ENCODE measurements around the gene EPN3.

DNA sequence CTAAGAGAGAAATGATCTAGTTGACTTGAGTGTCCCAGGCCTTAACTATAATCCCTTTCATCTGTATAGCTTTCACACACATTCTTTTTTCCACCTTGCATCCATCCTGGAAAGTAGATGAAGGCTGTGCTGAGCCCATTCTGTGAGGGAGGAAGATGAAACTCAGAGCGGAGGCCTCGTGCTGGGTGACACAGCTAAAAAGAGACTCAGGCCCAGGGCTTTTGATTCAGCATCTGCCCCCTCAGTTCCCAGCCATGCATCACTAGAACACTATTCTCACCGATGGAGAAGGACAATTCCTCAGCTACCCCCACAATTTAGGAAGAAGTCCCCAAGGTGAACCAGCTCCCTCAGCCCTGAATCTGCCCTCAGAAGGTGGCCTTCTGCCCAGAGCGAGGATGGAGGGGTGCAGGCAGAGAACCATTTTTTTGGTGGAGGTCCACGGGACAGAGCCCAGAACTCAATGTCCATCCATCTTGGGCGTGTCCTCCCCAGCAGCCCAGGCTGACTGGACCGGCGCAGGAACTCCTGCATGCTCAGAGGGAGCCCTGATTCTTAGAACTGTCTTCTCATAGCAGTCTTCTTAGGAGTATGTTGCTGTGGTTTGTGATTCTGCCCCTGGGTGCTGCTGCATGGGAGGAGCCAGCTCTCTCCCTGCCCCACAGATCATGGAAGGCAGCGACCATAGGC lies 30.1 kb upstream of the EPN3 start:
- TF ChIP-seq, protein P1, sequence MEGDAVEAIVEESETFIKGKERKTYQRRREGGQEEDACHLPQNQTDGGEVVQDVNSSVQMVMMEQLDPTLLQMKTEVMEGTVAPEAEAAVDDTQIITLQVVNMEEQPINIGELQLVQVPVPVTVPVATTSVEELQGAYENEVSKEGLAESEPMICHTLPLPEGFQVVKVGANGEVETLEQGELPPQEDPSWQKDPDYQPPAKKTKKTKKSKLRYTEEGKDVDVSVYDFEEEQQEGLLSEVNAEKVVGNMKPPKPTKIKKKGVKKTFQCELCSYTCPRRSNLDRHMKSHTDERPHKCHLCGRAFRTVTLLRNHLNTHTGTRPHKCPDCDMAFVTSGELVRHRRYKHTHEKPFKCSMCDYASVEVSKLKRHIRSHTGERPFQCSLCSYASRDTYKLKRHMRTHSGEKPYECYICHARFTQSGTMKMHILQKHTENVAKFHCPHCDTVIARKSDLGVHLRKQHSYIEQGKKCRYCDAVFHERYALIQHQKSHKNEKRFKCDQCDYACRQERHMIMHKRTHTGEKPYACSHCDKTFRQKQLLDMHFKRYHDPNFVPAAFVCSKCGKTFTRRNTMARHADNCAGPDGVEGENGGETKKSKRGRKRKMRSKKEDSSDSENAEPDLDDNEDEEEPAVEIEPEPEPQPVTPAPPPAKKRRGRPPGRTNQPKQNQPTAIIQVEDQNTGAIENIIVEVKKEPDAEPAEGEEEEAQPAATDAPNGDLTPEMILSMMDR (conservative IDR thresholded peaks at IDR 0.05; ENCODE audit: low read depth in 2 of 2), result no peak
- TF ChIP-seq EZH2 (IDR thresholded peaks at IDR 0.05; ENCODE audit: low read depth, unreplicated experiment) (no peak), ZNF114 (CRISPR knock-in tag; IDR thresholded peaks at IDR 0.05) (no peak), POLR2AphosphoS5 (IDR thresholded peaks at IDR 0.05; ENCODE audit: low read depth) (no peak), EZH2phosphoT487 (IDR thresholded peaks at IDR 0.05; ENCODE audit: unreplicated experiment) (no peak), CREB1 (CRISPR knock-in tag; IDR thresholded peaks at IDR 0.05; ENCODE audit: low read depth) (no peak), JUNB (IDR thresholded peaks at IDR 0.05; ENCODE audit: unreplicated experiment) (no peak)
- TF ChIP-seq, protein P2, sequence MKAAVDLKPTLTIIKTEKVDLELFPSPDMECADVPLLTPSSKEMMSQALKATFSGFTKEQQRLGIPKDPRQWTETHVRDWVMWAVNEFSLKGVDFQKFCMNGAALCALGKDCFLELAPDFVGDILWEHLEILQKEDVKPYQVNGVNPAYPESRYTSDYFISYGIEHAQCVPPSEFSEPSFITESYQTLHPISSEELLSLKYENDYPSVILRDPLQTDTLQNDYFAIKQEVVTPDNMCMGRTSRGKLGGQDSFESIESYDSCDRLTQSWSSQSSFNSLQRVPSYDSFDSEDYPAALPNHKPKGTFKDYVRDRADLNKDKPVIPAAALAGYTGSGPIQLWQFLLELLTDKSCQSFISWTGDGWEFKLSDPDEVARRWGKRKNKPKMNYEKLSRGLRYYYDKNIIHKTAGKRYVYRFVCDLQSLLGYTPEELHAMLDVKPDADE (IDR thresholded peaks at IDR 0.05), result no peak
- TF ChIP-seq, protein P3, sequence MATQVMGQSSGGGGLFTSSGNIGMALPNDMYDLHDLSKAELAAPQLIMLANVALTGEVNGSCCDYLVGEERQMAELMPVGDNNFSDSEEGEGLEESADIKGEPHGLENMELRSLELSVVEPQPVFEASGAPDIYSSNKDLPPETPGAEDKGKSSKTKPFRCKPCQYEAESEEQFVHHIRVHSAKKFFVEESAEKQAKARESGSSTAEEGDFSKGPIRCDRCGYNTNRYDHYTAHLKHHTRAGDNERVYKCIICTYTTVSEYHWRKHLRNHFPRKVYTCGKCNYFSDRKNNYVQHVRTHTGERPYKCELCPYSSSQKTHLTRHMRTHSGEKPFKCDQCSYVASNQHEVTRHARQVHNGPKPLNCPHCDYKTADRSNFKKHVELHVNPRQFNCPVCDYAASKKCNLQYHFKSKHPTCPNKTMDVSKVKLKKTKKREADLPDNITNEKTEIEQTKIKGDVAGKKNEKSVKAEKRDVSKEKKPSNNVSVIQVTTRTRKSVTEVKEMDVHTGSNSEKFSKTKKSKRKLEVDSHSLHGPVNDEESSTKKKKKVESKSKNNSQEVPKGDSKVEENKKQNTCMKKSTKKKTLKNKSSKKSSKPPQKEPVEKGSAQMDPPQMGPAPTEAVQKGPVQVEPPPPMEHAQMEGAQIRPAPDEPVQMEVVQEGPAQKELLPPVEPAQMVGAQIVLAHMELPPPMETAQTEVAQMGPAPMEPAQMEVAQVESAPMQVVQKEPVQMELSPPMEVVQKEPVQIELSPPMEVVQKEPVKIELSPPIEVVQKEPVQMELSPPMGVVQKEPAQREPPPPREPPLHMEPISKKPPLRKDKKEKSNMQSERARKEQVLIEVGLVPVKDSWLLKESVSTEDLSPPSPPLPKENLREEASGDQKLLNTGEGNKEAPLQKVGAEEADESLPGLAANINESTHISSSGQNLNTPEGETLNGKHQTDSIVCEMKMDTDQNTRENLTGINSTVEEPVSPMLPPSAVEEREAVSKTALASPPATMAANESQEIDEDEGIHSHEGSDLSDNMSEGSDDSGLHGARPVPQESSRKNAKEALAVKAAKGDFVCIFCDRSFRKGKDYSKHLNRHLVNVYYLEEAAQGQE (IDR thresholded peaks at IDR 0.05; ENCODE audit: unreplicated experiment), result no peak
